SK-N-SH treated with all-trans-retinoic acid at 6 μM for 48 hours (cell line): Measurements from ENCODE around the gene PEPD.

Experiments
- ARNTL ChIP-seq: fragments of 450-650 bp; formaldehyde crosslinking; IDR thresholded peaks from 2 replicates; pipeline ENCODE4 v1.5.0; 2020; ENCODE audit warnings: low read depth, mild to moderate bottlenecking, moderate library complexity, borderline replicate concordance
- CSDC2 ChIP-seq: fragments of 250-450 bp; sonication (Bioruptor Pico); IDR thresholded peaks from 2 replicates; pipeline ENCODE4 v1.5.0; 2020; ENCODE audit warnings: mild to moderate bottlenecking, moderate library complexity
- GLIS3 ChIP-seq: fragments of 250-450 bp; sonication (Bioruptor Pico); IDR thresholded peaks from 2 replicates; pipeline ENCODE4 v1.5.0; 2020; ENCODE audit warnings: mild to moderate bottlenecking, moderate library complexity
- OSR1 ChIP-seq: fragments of 250-450 bp; sonication (Bioruptor Pico); IDR thresholded peaks from 2 replicates; pipeline ENCODE4 v1.8.0; 2022; ENCODE audit warnings: moderate library complexity, mild to moderate bottlenecking, inconsistent platforms
- PATZ1 ChIP-seq: fragments of 250-450 bp; sonication (Bioruptor Pico); IDR thresholded peaks from 2 replicates; pipeline ENCODE4 v1.8.0; 2020; ENCODE audit warnings: mild to moderate bottlenecking, moderate library complexity, borderline replicate concordance
- POU6F1 ChIP-seq: fragments of 250-450 bp; sonication (Bioruptor Pico); IDR thresholded peaks from 2 replicates; pipeline ENCODE4 v1.8.0; 2021; ENCODE audit warnings: low read depth, mild to moderate bottlenecking, moderate library complexity, borderline replicate concordance
- SNAI2 ChIP-seq: fragments of 250-450 bp; sonication (Bioruptor Pico); IDR thresholded peaks from 2 replicates; pipeline ENCODE4 v1.5.0; 2020; ENCODE audit warnings: mild to moderate bottlenecking, moderate library complexity
- TOX ChIP-seq: fragments of 250-450 bp; sonication (Bioruptor Pico); IDR thresholded peaks from 2 replicates; pipeline ENCODE4 v1.8.0; 2021; ENCODE audit warnings: mild to moderate bottlenecking, moderate library complexity, borderline replicate concordance
- ZC3H10 ChIP-seq: fragments of 250-450 bp; sonication (Bioruptor Pico); IDR thresholded peaks from 2 replicates; pipeline ENCODE4 v1.5.1; 2021; ENCODE audit warnings: mild to moderate bottlenecking, moderate library complexity
- ZNF565 ChIP-seq: fragments of 450-650 bp; formaldehyde crosslinking; conservative IDR thresholded peaks from 2 replicates; pipeline ENCODE4 v1.5.0; 2020; ENCODE audit warnings: low read depth, mild to moderate bottlenecking, moderate library complexity
- ZNF70 ChIP-seq: fragments of 450-650 bp; formaldehyde crosslinking; IDR thresholded peaks from 2 replicates; pipeline ENCODE4 v1.5.0; 2020; ENCODE audit warnings: mild to moderate bottlenecking, moderate library complexity

GRCh38 chr19:33448159-33448516, 73.5 kb downstream of the PEPD start:
- TF ChIP-seq PATZ1 (CRISPR knock-in tag) = no peak
- no peak for TF ChIP-seq ZC3H10 (CRISPR knock-in tag)
- TF ChIP-seq POU6F1 (CRISPR knock-in tag) = no peak
- TF ChIP-seq TOX (CRISPR knock-in tag) = no peak
- no peak for TF ChIP-seq SNAI2 (CRISPR knock-in tag)
- TF ChIP-seq GLIS3 (CRISPR knock-in tag) = no peak
- no peak for TF ChIP-seq ZNF565 (CRISPR knock-in tag)
- TF ChIP-seq ARNTL (CRISPR knock-in tag) = no peak
- TF ChIP-seq CSDC2 (CRISPR knock-in tag) = no peak
- no peak for TF ChIP-seq ZNF70 (CRISPR knock-in tag)
- TF ChIP-seq OSR1 (CRISPR knock-in tag) = no peak
